ENCODE results near the gene NME3. TPM values are rescaled to one million over a fixed set of nuclear protein-coding genes. Genes with fewer than 3 reads are reported as not detected.

NME3 gene
- total RNA-seq (10 to 100 TPM; 54.6 to 62.9 TPM), polyA plus RNA-seq (ENCODE audit: insufficient read length in 6 of 6) (10 to 100 TPM; 19.9 to 43.8 (median 30.2) TPM)
- long read RNA-seq, donor 1, transcript NME3-202 (3 exons, 1,014 nt): minor isoform, 9 of 72 reads
- long read RNA-seq, donor 1, transcript NME3-204 (4 exons, 920 nt): minor isoform, 10 of 72 reads
- long read RNA-seq, donor 1, transcript NME3-201 (5 exons, 1,069 nt): major isoform, 27 of 72 reads
- long read RNA-seq, donor 1, transcript NME3-209 (4 exons, 913 nt): minor isoform, 11 of 72 reads
- long read RNA-seq, donor 1, partial matches to known transcripts: 0 of 72 reads
- long read RNA-seq, donor 1, other reads (novel, unspliced or antisense): 7 of 72 reads
- long read RNA-seq, donor 2, transcript NME3-201 (5 exons, 1,069 nt): major isoform, 18 of 36 reads
- long read RNA-seq, donor 2, transcript NME3-209 (4 exons, 913 nt): minor isoform, 7 of 36 reads
- long read RNA-seq, donor 2, transcript NME3-202 (3 exons, 1,014 nt): minor isoform, 5 of 36 reads
- long read RNA-seq, donor 2, partial matches to known transcripts: 0 of 36 reads
- long read RNA-seq, donor 2, other reads (novel, unspliced or antisense): 0 of 36 reads
- long read RNA-seq, donor 3, transcript NME3-209 (4 exons, 913 nt): minor isoform, 5 of 30 reads
- long read RNA-seq, donor 3, transcript NME3-204 (4 exons, 920 nt): minor isoform, 5 of 30 reads
- long read RNA-seq, donor 3, transcript NME3-201 (5 exons, 1,069 nt): major isoform, 16 of 30 reads
- long read RNA-seq, donor 3, partial matches to known transcripts: 0 of 30 reads
- long read RNA-seq, donor 3, other reads (novel, unspliced or antisense): 0 of 30 reads
- long read RNA-seq, donor 4, transcript NME3-201 (5 exons, 1,069 nt): major isoform, 65 of 109 reads
- long read RNA-seq, donor 4, transcript NME3-204 (4 exons, 920 nt): minor isoform, 14 of 109 reads
- long read RNA-seq, donor 4, partial matches to known transcripts: 2 of 109 reads
- long read RNA-seq, donor 4, other reads (novel, unspliced or antisense): 27 of 109 reads
- long read RNA-seq, donor 5, transcript NME3-209 (4 exons, 913 nt): minor isoform, 8 of 52 reads
- long read RNA-seq, donor 5, transcript NME3-202 (3 exons, 1,014 nt): minor isoform, 5 of 52 reads
- long read RNA-seq, donor 5, transcript NME3-201 (5 exons, 1,069 nt): major isoform, 23 of 52 reads
- long read RNA-seq, donor 5, partial matches to known transcripts: 0 of 52 reads
- long read RNA-seq, donor 5, other reads (novel, unspliced or antisense): 8 of 52 reads
- long read RNA-seq, donor 6, transcript NME3-210 (2 exons, 752 nt): minor isoform, 6 of 42 reads
- long read RNA-seq, donor 6, transcript NME3-209 (4 exons, 913 nt): minor isoform, 7 of 42 reads
- long read RNA-seq, donor 6, transcript NME3-201 (5 exons, 1,069 nt): major isoform, 23 of 42 reads
- long read RNA-seq, donor 6, partial matches to known transcripts: 0 of 42 reads
- long read RNA-seq, donor 6, other reads (novel, unspliced or antisense): 0 of 42 reads
- long read RNA-seq, donor 7, transcript NME3-201 (5 exons, 1,069 nt): major isoform, 14 of 32 reads
- long read RNA-seq, donor 7, transcript NME3-209 (4 exons, 913 nt): minor isoform, 6 of 32 reads
- long read RNA-seq, donor 7, partial matches to known transcripts: 6 of 32 reads
- long read RNA-seq, donor 7, other reads (novel, unspliced or antisense): 0 of 32 reads
- long read RNA-seq, donor 8, transcript NME3-210 (2 exons, 752 nt): minor isoform, 5 of 43 reads
- long read RNA-seq, donor 8, transcript NME3-201 (5 exons, 1,069 nt): major isoform, 13 of 43 reads
- long read RNA-seq, donor 8, transcript NME3-209 (4 exons, 913 nt): minor isoform, 10 of 43 reads
- long read RNA-seq, donor 8, partial matches to known transcripts: 7 of 43 reads
- long read RNA-seq, donor 8, other reads (novel, unspliced or antisense): 0 of 43 reads
- long read RNA-seq, donor 9: 0 reads
- long read RNA-seq, donor 10, transcript NME3-201 (5 exons, 1,069 nt): major isoform, 31 of 52 reads
- long read RNA-seq, donor 10, transcript NME3-204 (4 exons, 920 nt): minor isoform, 12 of 52 reads
- long read RNA-seq, donor 10, partial matches to known transcripts: 2 of 52 reads
- long read RNA-seq, donor 10, other reads (novel, unspliced or antisense): 5 of 52 reads
- long read RNA-seq, donor 11: 0 reads
- long read RNA-seq, donor 12, transcript NME3-201 (5 exons, 1,069 nt): major isoform, 15 of 32 reads
- long read RNA-seq, donor 12, transcript NME3-209 (4 exons, 913 nt): minor isoform, 7 of 32 reads
- long read RNA-seq, donor 12, transcript NME3-202 (3 exons, 1,014 nt): minor isoform, 5 of 32 reads
- long read RNA-seq, donor 12, partial matches to known transcripts: 0 of 32 reads
- long read RNA-seq, donor 12, other reads (novel, unspliced or antisense): 0 of 32 reads

DNA sequence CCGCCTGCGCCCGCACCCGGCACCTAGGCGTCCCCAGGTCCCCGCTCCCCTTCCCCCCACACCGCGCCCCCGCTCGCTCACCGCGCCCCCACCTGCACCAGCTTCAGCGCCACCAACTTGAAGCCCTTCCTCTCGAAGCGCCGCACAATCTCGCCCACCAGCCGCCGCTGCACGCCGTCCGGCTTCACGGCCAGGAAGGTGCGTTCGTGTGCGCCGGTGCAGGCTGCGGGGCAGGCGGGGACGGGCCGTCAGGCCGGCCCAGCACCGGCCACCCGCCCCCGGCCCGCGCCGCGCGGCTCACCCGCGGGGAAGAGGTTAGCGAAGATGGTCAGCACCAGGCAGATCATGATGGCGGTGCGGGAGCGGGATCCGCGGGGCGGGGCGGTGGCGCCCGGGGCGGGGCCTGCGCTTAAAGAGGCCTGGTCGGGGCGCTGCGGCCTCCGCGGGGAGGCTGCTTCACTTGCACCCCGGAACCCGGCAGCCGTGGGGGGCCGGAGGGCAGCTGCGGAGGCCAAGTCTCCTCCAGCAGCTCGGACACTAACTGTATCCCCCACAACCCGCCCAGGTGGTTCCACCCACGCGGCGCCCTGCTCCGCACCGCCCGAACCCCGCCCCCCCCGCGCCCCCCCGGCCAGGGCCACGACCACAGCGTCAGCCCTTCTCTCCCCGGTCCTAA lies at the start of gene NME3:
Gene NME3, minus strand, starts transcription at position 356 of the 676 bp plus-strand sequence. Its CDS starts 9 bp downstream, at position 347.
- Histone ChIP-seq H3K27me3 (no peaks in the 10 kb centered on the region), H3K27ac (peak within 1 kb of the TSS; percentile 89 to 93), H3K4me1 (peaks cover 24 to 47% of the 10 kb centered on the region in 2 donors), H3K9me3 (no peaks in the 10 kb centered on the region), H3K36me3 (peaks cover 0 to 49% of the 10 kb centered on the region in 2 donors), H3K4me3 (peak within 1 kb of the TSS; percentile 86 to 93)
- intact Hi-C loops (cut with DNase I): no loop called here
- ATAC-seq (peak; percentile 54), DNase-seq (peak; percentile 60 to 97 (median 74))
- TF ChIP-seq, protein P1, sequence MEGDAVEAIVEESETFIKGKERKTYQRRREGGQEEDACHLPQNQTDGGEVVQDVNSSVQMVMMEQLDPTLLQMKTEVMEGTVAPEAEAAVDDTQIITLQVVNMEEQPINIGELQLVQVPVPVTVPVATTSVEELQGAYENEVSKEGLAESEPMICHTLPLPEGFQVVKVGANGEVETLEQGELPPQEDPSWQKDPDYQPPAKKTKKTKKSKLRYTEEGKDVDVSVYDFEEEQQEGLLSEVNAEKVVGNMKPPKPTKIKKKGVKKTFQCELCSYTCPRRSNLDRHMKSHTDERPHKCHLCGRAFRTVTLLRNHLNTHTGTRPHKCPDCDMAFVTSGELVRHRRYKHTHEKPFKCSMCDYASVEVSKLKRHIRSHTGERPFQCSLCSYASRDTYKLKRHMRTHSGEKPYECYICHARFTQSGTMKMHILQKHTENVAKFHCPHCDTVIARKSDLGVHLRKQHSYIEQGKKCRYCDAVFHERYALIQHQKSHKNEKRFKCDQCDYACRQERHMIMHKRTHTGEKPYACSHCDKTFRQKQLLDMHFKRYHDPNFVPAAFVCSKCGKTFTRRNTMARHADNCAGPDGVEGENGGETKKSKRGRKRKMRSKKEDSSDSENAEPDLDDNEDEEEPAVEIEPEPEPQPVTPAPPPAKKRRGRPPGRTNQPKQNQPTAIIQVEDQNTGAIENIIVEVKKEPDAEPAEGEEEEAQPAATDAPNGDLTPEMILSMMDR (IDR thresholded peaks at IDR 0.05): no peak

DNA sequence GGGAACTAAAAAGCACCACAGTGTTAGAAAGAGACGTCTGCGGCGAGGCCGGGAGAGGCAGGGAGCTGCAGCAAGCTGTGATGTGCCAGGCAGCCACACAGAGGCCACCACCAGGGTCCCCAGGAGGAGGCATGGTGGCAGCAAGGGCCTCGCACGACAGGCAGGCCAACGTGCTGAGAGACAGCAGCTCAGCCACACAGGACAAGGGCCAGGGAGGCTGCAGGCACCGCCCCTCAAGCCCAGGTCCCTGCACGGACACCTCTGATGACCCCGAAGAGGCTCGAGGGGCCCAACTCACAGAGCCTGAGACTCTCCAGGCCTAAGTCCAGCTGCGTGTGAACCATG lies 49.6 kb upstream of the NME3 start:
- Histone ChIP-seq H3K36me3 (peaks cover 0 to 67% of the 10 kb centered on the region in 2 donors), H3K9me3 (no peaks in the 10 kb centered on the region), H3K4me3 (no peak overlapping the region), H3K27me3 (no peaks in the 10 kb centered on the region), H3K27ac (no peak overlapping the region), H3K4me1 (peaks cover 5 to 17% of the 10 kb centered on the region in 2 donors)
- TF ChIP-seq, protein P1 (IDR thresholded peaks at IDR 0.05): no peak
- intact Hi-C loops (cut with DNase I): no loop called here
- DNase-seq (no peak), ATAC-seq (no peak)

DNA sequence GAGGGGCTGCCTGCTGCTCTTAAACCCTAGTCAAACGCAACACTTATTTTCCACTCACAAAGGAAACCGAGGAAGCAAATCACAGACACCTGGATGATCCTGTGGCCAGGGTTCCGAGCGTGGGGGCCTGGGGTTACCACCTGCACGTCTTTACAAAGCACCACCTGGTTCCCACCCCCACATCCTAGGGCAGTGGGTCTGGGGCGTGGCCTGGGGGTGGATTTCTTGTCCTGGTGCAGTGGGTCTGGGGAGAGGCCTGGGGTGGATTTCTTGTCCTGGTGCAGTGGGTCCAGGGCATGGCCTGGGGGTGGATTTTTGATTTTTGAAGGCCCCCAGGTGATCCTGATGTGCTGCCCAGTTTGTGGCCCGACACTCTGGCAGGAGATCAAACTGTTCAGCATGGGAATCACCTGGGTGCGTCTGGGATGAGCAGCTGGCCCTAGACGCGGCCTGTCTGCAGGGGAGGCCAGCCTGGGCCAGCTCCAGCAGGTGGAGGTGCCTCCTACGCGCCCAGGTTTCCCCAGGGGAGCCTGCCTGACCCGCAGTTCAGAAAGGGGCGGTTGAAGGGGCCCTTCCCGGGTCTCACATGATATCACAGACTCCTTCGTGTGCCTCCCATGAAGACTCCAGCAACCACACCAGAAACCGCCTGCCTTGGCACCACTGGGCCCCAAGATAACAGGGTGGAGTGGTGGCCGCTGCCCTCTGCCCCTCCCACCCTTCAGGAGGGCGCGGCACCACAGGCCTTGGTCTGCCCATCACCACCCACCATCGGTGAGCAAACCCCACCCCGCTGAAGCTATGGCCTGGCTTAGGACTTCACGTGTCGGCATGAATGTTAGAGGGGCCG lies 49.0 kb upstream of the NME3 start:
- Histone ChIP-seq H3K4me1 (peaks cover 0 to 11% of the 10 kb centered on the region in 2 donors), H3K4me3 (no peak overlapping the region), H3K36me3 (peaks cover 0 to 73% of the 10 kb centered on the region in 2 donors), H3K27ac (no peak overlapping the region), H3K27me3 (no peaks in the 10 kb centered on the region), H3K9me3 (no peaks in the 10 kb centered on the region)
- intact Hi-C loops (cut with DNase I): no loop called here
- no peak for DNase-seq
- TF ChIP-seq, protein P1 (IDR thresholded peaks at IDR 0.05): no peak
- no peak for ATAC-seq

Data from left lung (tissue), 14 donors.